HepG2 (cell line): ENCODE measurements around the gene INTS3. TPM values are rescaled to one million over a fixed set of nuclear protein-coding genes. Genes with fewer than 3 reads are reported as not detected.

Source experiments
- ARID3A ChIP-seq: IDR thresholded peaks from 2 replicates; pipeline ENCODE4 v1.6.1; 2012; ENCODE audit warnings: low read depth, low read length, improper control_type of control experiment
- ATF4 ChIP-seq, 2 experiments: fragments of 450-650 bp in 1 of 2; sonication (generic) in 1 of 2; formaldehyde crosslinking; IDR thresholded peaks; 2 replicates each; pipeline versions ENCODE4 v1.5.0 to v1.8.0; 2020 to 2022; ENCODE audit warnings: mild to moderate bottlenecking in 1 of 2, missing genetic modification reagents in 1 of 2
- ELF3 ChIP-seq: IDR thresholded peaks from 2 replicates; pipeline ENCODE4 v1.6.1; 2016; ENCODE audit warnings: missing genetic modification reagents, missing compliant biosample characterization
- NONO ChIP-seq, 2 experiments: fragments of 450-650 bp in 1 of 2; sonication (generic) in 1 of 2; formaldehyde crosslinking in 1 of 2; IDR thresholded peaks in 1 of 2; conservative IDR thresholded peaks in 1 of 2; 2 replicates each; pipeline versions ENCODE4 v1.6.1 to v1.8.0; 2017 to 2022; ENCODE audit warnings: mild to moderate bottlenecking in 1 of 2, missing genetic modification reagents in 1 of 2, moderate library complexity in 1 of 2
- THAP9 ChIP-seq: sonication (generic); formaldehyde crosslinking; IDR thresholded peaks from 2 replicates; pipeline ENCODE4; 2020; ENCODE audit warnings: missing genetic modification reagents, mild to moderate bottlenecking, borderline replicate concordance
- ZBTB20 ChIP-seq: sonication (generic); formaldehyde crosslinking; IDR thresholded peaks from 2 replicates; pipeline ENCODE4 v1.8.1; 2023; ENCODE audit warnings: missing genetic modification reagents, low read depth, mild to moderate bottlenecking, borderline replicate concordance
- ZBTB26 ChIP-seq: IDR thresholded peaks from 2 replicates; pipeline ENCODE4 v1.6.1; 2016; ENCODE audit warnings: missing compliant biosample characterization, missing genetic modification reagents, borderline replicate concordance
- ZBTB33 ChIP-seq: sonication (generic); formaldehyde crosslinking; IDR thresholded peaks from 2 replicates; pipeline ENCODE4 v1.4.0; 2020; ENCODE audit warnings: missing genetic modification reagents
- ZNF12 ChIP-seq: sonication (generic); formaldehyde crosslinking; IDR thresholded peaks from 2 replicates; pipeline ENCODE4 v1.5.0; 2020; ENCODE audit warnings: missing genetic modification reagents
- ZNF136 ChIP-seq: sonication (generic); formaldehyde crosslinking; IDR thresholded peaks from 2 replicates; pipeline ENCODE4 v1.8.1; 2022; ENCODE audit warnings: low read depth, mild to moderate bottlenecking, moderate library complexity, missing genetic modification reagents
- ZNF232 ChIP-seq: sonication (generic); formaldehyde crosslinking; IDR thresholded peaks from 2 replicates; pipeline ENCODE4 v1.4.0; 2020; ENCODE audit warnings: missing genetic modification reagents, borderline replicate concordance
- ZNF614 ChIP-seq: IDR thresholded peaks from 2 replicates; pipeline ENCODE4 v1.6.1; 2018; ENCODE audit warnings: missing biosample characterization, missing genetic modification reagents, inconsistent platforms, borderline replicate concordance
- ZSCAN20 ChIP-seq: sonication (generic); formaldehyde crosslinking; IDR thresholded peaks from 2 replicates; pipeline ENCODE4 v1.4.0; 2020; ENCODE audit warnings: missing genetic modification reagents, mild to moderate bottlenecking, borderline replicate concordance
- polyA plus RNA-seq, 8 experiments: library from polyadenylated mRNA; depleted of rRNA in 3 of 8; stranded (reverse) in 7 of 8; unstranded in 1 of 8; fragments of >200 nt; fragmentation: Illumina TruSeq in 4 of 8; extraction: Trizol in 4 of 8; gene quantifications; 2 replicates each; pipeline versions ENCODE4 v1.2.1 to v1.2.3, GENCODE V29; 2011 to 2016; ENCODE audit warnings: low read depth in 4 of 8, missing spikeins in 1 of 8, mixed read lengths in 1 of 8; ENCODE audit not compliant: insufficient read depth in 1 of 8
- total RNA-seq, 5 experiments: library from RNA; depleted of rRNA; stranded (reverse); fragments of >200 nt; fragmentation: Illumina TruSeq; extraction: Trizol; gene quantifications; 2 replicates each; pipeline ENCODE4 v1.2.3, GENCODE V29; 2016; ENCODE audit warnings: low read depth in 1 of 5
- TF ChIP-seq, protein P1 (sequence below): sonication (generic); formaldehyde crosslinking; IDR thresholded peaks from 2 replicates; pipeline ENCODE4 v1.5.0; 2020; ENCODE audit warnings: missing genetic modification reagents

Gene INTS3
- total and polyA plus RNA-seq, 2 of the 13 experiments (the other 11 are each of a cell fraction or from before 2014, with no cell fraction given) = 17.2 to 27.2 TPM

GRCh38 chr1:153749408-153750005 is 21.7 kb downstream of the INTS3 start (continued):
- TF ChIP-seq ARID3A (no peak), ZBTB26 (CRISPR knock-in tag) (no peak; the same call in 1 of the 2 replicates), ZNF136 (no peak), THAP9 (no peak), ZNF12 (no peak), ZBTB20 (no peak), ZSCAN20 (CRISPR knock-in tag) (no peak), ZNF232 (CRISPR knock-in tag) (no peak), NONO (IDR thresholded peaks at IDR 0.05) (no peak), NONO (CRISPR knock-in tag; conservative IDR thresholded peaks at IDR 0.05) (no peak), ZBTB33 (0 out of 2 replicates have a peak, but pooled peaks have one; percentile 34), ELF3 (CRISPR knock-in tag) (0 out of 2 replicates have a peak, but pooled peaks have one; percentile 21), ATF4 (CRISPR knock-in tag; IDR thresholded peaks at IDR 0.05) (no peak), ZNF614 (CRISPR knock-in tag) (no peak)
- TF ChIP-seq, protein P1, sequence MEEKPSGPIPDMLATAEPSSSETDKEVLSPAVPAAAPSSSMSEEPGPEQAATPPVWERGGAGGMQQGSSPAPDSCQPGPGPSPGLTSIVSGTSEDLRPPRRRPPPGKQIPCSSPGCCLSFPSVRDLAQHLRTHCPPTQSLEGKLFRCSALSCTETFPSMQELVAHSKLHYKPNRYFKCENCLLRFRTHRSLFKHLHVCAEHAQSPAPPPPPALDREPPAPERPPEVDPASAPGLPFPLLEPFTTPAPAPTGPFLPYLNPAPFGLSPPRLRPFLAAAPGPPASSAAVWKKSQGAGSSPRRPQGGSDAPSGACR (CRISPR knock-in tag) = no peak
